Fibroblast of mammary gland (primary cell): ENCODE results near the gene FRS3.

Experiments used
- DNase-seq: peaks from one replicate; pipeline ENCODE4 v3.0.0-alpha.2; 2010; ENCODE audit warnings: low read depth
- H3K4me3 ChIP-seq: 2 replicates; pipeline ENCODE4 v1.5.1; 2011; ENCODE audit warnings: low read depth, mild to moderate bottlenecking, low read length, moderate library complexity; ENCODE audit not compliant: control insufficient read depth
- CTCF ChIP-seq: conservative IDR thresholded peaks from 2 replicates; pipeline ENCODE4 v1.5.1; 2011; ENCODE audit warnings: low read depth, low read length, inconsistent platforms; ENCODE audit not compliant: control insufficient read depth, insufficient read depth

The FRS3 gene

GRCh38 chr6:41805830-41806774, 26.4 kb upstream of the FRS3 start:
- DNase-seq: no peak
- TF ChIP-seq CTCF: no peak
- H3K4me3 ChIP-seq: no peak overlapping the region

- no peak overlapping the region for H3K4me3 ChIP-seq
- DNase-seq: peak; percentile 28
- TF ChIP-seq CTCF: peak; percentile 61
These were observed 21.7 kb upstream of the FRS3 start for GRCh38 chr6:41801380-41801779.

GRCh38 chr6:41799559-41799911, 19.8 kb upstream of the FRS3 start:
- DNase-seq: no peak
- no peak overlapping the region for H3K4me3 ChIP-seq
- TF ChIP-seq CTCF: no peak

- TF ChIP-seq CTCF: no peak
- H3K4me3 ChIP-seq: no peak overlapping the region
- DNase-seq: no peak
These were observed 19.3 kb upstream of the FRS3 start for GRCh38 chr6:41798901-41799558.

- no peak for DNase-seq
- TF ChIP-seq CTCF: no peak
- H3K4me3 ChIP-seq: no peak overlapping the region
These were observed 16.8 kb upstream of the FRS3 start for GRCh38 chr6:41796474-41796873.

- DNase-seq: no peak
- no peak for TF ChIP-seq CTCF
- H3K4me3 ChIP-seq: no peak overlapping the region
These were observed 12.3 kb upstream of the FRS3 start for GRCh38 chr6:41791984-41792383.
